Mononuclear cell (primary cell): ENCODE data around the gene LINC01488. TPM values are rescaled to one million over a fixed set of nuclear protein-coding genes. Genes with fewer than 3 reads are reported as not detected.

Source experiments
- H3K27me3 ChIP-seq: 2 replicates; pipeline ENCODE4 v1.6.0; 2011; ENCODE audit warnings: low read length, control low read depth; ENCODE audit not compliant: insufficient read depth
- H3K4me1 ChIP-seq: 2 replicates; pipeline ENCODE4 v1.5.1; 2011; ENCODE audit warnings: mild to moderate bottlenecking, low read length, control low read depth; ENCODE audit not compliant: insufficient read depth
- H3K4me3 ChIP-seq: 2 replicates; pipeline ENCODE4 v1.5.1; 2011; ENCODE audit warnings: mild to moderate bottlenecking, low read length, moderate library complexity
- H3K9me3 ChIP-seq: 2 replicates; pipeline ENCODE4 v1.5.1; 2011; ENCODE audit warnings: low read depth, mild to moderate bottlenecking, control low read depth, low read length
- total RNA-seq: library from RNA; depleted of rRNA; stranded (reverse); fragments of >200 nt; gene quantifications from one replicate; pipeline ENCODE4 v1.2.3, GENCODE V29; 2012

LINC01488 gene
- total RNA-seq, 1 donor: not detected

DNA sequence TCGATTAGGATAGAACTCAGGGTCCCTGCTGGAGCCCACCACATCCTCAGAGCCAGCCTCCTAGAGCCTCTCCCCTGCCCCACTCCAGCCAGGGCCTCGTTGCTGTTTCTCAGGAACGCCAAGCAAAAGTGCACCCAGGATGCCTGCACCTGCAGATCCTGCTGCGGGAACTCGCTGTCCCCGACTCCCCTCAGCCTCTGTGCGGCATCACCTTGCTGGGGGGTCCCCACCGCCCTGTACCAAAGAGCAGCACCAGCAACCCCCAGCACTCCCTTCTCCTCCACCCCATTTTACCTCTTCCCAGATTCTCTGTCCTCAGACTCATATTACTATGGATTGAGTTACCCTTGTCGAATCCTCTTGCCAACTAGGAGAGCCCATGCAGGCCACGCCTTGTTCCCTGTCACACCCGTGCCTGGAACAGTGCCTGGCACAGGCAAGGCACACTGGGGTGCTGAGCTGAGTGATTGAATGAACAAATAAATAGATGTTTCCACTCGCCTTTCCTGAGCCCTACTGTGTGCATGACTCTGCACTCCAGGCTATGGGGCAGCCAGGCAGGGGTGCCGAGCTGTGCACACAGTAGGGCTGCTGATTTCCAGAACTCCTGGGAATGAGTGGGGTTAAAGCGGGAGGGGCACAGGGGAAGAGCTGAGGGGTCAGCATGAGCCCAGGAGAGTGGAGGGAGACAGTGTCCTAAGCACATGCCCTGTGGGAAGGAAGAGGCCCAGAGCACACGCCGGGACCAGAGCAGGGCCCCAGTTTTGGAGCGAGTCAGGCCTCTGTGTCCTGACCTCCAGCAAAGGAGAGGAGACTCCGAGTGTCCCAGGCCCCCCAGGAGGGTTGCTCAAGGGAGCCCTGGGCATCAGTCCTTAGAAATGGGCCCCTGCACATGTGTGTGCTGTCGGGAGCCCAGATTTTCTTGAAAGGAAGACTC, 44.3 kb downstream of the LINC01488 start:
- Histone ChIP-seq H3K4me3 (no peak overlapping the region), H3K27me3 (no peaks in the 10 kb centered on the region), H3K4me1 (peaks cover 10% of the 10 kb centered on the region)

GRCh38 chr11:69526453-69526810, 45.0 kb downstream of the LINC01488 start:
- Histone ChIP-seq H3K4me3 (no peak overlapping the region), H3K4me1 (peaks cover 17% of the 10 kb centered on the region), H3K9me3 (no peaks in the 10 kb centered on the region), H3K27me3 (no peaks in the 10 kb centered on the region)

More for the DNA sequence above, 44.3 kb downstream of the LINC01488 start:
- no peaks in the 10 kb centered on the region for H3K9me3 ChIP-seq

GRCh38 chr11:69529001-69529400, 47.5 kb downstream of the LINC01488 start:
- no peaks in the 10 kb centered on the region for H3K9me3 ChIP-seq
- no peaks in the 10 kb centered on the region for H3K27me3 ChIP-seq
- H3K4me1 ChIP-seq: peaks cover 20% of the 10 kb centered on the region
- no peak overlapping the region for H3K4me3 ChIP-seq

GRCh38 chr11:69530278-69531070, 49.0 kb downstream of the LINC01488 start:
- Histone ChIP-seq H3K27me3 (no peaks in the 10 kb centered on the region), H3K4me3 (no peak overlapping the region), H3K9me3 (no peaks in the 10 kb centered on the region), H3K4me1 (peaks cover 20% of the 10 kb centered on the region)

- H3K4me3 ChIP-seq: no peak overlapping the region
- H3K9me3 ChIP-seq: no peaks in the 10 kb centered on the region
- H3K27me3 ChIP-seq: no peaks in the 10 kb centered on the region
- H3K4me1 ChIP-seq: peaks cover 20% of the 10 kb centered on the region
Measured at GRCh38 chr11:69531071-69531716, 49.7 kb downstream of the LINC01488 start.

DNA sequence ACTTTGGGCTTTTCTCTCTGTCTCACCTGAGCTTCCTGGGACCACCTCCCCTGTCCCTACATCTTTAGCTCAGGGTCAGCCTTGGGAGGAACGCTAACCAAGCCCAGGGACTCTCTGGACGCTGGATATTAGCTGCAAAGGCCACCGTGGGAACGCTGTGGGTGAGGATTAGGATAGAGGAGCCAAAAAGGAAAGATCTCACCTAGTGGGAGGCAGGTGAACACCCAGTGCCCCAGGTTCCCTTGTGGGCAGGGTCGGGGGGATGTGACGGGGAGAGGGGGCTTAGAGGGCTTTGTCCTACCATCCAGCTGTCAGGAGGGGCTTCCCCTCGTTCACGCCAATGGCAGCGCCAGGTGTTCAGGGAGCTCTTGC, 50.2 kb downstream of the LINC01488 start:
- Histone ChIP-seq H3K4me1 (peaks cover 20% of the 10 kb centered on the region), H3K4me3 (no peak overlapping the region), H3K9me3 (no peaks in the 10 kb centered on the region), H3K27me3 (no peaks in the 10 kb centered on the region)

GRCh38 chr11:69533296-69534165, 52.1 kb downstream of the LINC01488 start:
- H3K4me1 ChIP-seq: peaks cover 20% of the 10 kb centered on the region
- no peaks in the 10 kb centered on the region for H3K27me3 ChIP-seq
- H3K9me3 ChIP-seq: no peaks in the 10 kb centered on the region
- no peak overlapping the region for H3K4me3 ChIP-seq

DNA sequence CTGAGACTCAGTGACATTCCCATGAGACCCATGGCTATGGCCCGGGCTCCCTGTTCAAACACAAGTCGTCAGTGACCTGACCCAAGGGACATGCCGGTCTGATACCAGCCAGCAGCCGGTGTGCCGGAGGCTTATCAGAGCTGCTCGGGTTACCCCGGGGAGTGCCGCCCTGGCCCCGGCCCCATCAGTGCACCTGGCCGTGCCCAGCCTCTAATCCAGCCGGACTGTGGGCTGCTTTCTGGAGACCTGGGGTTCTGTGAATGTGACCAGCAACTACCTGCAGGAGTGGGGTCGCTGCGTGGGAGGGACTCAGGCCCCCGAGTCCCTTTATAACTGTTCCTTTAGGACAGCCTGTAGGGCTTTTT, 52.7 kb downstream of the LINC01488 start:
- H3K4me3 ChIP-seq: no peak overlapping the region
- H3K27me3 ChIP-seq: no peaks in the 10 kb centered on the region
- peaks cover 21% of the 10 kb centered on the region for H3K4me1 ChIP-seq
- no peaks in the 10 kb centered on the region for H3K9me3 ChIP-seq

- H3K27me3 ChIP-seq: no peaks in the 10 kb centered on the region
- H3K4me1 ChIP-seq: peaks cover 21% of the 10 kb centered on the region
- H3K9me3 ChIP-seq: no peaks in the 10 kb centered on the region
- no peak overlapping the region for H3K4me3 ChIP-seq
Measured at GRCh38 chr11:69535908-69536307, 54.4 kb downstream of the LINC01488 start.

DNA sequence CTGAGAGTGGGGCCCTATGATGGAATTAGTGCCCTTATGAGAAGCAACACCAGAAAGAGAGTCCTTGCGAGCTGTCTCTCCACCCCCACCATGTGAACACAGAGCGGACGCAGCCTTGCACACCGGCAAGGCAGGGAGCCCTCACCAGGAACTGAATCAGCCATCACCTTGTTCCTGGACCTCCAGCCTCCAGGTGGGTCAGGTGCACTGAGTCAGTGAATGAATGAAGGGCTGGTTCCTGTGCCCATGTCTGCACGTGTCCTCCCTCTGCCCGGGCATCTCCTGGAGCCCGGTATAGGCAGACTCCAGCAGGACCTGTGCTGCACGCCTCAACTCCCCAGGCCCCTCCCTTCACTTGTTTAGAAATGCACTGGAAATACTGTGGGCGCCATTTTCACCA, 54.9 kb downstream of the LINC01488 start:
- Histone ChIP-seq H3K4me3 (no peak overlapping the region), H3K9me3 (no peaks in the 10 kb centered on the region), H3K27me3 (no peaks in the 10 kb centered on the region), H3K4me1 (peaks cover 16% of the 10 kb centered on the region)

DNA sequence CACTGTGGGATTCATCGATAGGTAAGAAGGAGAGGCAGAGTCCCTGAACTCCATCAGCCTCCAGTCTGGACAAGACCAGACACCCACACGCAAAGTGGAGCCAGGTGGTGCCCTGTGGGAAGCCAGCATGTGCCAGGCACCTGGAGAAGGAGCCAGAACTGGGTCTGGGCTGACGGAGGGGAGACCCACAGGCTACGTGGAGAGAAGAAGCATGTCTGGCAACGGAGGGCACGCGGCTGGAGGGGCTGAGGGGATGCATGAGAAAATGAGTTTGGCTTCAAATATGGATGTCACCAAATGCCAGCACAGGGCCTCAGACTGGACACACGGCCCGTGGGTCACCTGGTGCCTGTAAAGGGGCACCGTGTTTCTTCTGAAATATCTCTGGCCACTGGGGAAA, 55.7 kb downstream of the LINC01488 start:
- H3K27me3 ChIP-seq: no peaks in the 10 kb centered on the region

GRCh38 chr11:69537855-69538640, 56.6 kb downstream of the LINC01488 start:
- Histone ChIP-seq H3K27me3 (no peaks in the 10 kb centered on the region), H3K4me1 (peaks cover 12% of the 10 kb centered on the region), H3K4me3 (no peak overlapping the region), H3K9me3 (no peaks in the 10 kb centered on the region)

More for the DNA sequence above, 55.7 kb downstream of the LINC01488 start:
- no peak overlapping the region for H3K4me3 ChIP-seq
- H3K4me1 ChIP-seq: peaks cover 12% of the 10 kb centered on the region
- H3K9me3 ChIP-seq: no peaks in the 10 kb centered on the region

DNA sequence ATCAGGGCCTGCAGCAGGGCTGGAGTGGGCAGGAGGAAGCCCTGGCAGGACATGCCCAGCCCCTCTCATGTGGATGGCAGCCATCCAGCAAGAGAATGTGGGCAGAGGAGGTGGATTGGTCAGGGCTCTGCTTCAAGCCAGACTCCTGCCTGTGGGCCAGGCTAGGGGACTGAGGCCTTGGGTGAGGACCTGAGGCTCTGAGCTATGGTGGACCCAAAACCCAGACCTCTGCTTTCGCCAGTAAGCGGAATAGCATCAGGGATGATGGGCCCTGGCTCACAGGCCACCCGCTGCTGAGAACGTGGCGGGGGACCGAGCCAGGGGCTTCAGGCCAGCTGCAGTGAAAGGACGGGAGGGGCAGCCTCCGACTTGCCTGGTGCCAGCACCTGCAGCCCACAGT, 57.4 kb downstream of the LINC01488 start:
- H3K9me3 ChIP-seq: no peaks in the 10 kb centered on the region
- peaks cover 12% of the 10 kb centered on the region for H3K4me1 ChIP-seq
- no peaks in the 10 kb centered on the region for H3K27me3 ChIP-seq
- no peak overlapping the region for H3K4me3 ChIP-seq
